K562 (cell line): ENCODE data around the gene TBC1D5. TPM values are rescaled to one million over a fixed set of nuclear protein-coding genes. Genes with fewer than 3 reads are reported as not detected.

Source experiments
- ATAC-seq: fragments of 200-7000 bp; cut with Tn5 transposase; 3 replicates; pipeline ENCODE4 v1.9.1; 2020; ENCODE audit warnings: moderate library complexity
- BruUV-seq: library from RNA; stranded (reverse); fragments of 400-500 nt; replicated peaks from 2 replicates; lab custom pipeline; 2021; lab: Mats Ljungman, UMichigan
- CTCF ChIA-PET: fragments of 300-600 bp; formaldehyde crosslinking; extraction: SDS; loops from one replicate; lab custom pipeline; 2021; ENCODE audit warnings: low intra/inter-chr PET ratio; lab: Yijun Ruan, JAX
- POLR2A ChIA-PET: fragments of 300-600, 350-650 bp; sonication (Branson Sonifier 250); formaldehyde crosslinking; extraction: SDS; loops from one replicate; lab custom pipeline; 2021; ENCODE audit warnings: antibody characterized with exemption, inconsistent platforms; lab: Yijun Ruan, JAX
- DNase-seq, 4 experiments: peaks; one replicate each; pipeline versions ENCODE4 v3.0.0 to v3.0.0-alpha.2; 2011 to 2018; ENCODE audit warnings: low spot score in 3 of 4, mixed read lengths in 3 of 4; ENCODE audit errors: extremely low read depth in 1 of 4
- FAIRE-seq: peaks from 2 replicates; lab custom pipeline; 2011; peaks lifted over from hg19 to GRCh38; lab: Jason Lieb, UNC
- H2AFZ ChIP-seq: 2 replicates; pipeline ENCODE4 v1.6.0; 2011; ENCODE audit warnings: low read depth, low read length, control low read depth, inconsistent platforms
- H3K27ac ChIP-seq: fragments of 200-600 bp; 3 replicates; pipeline ENCODE4 v1.8.0; 2011; ENCODE audit warnings: low read depth, mild to moderate bottlenecking, control low read depth, inconsistent platforms, low read length, moderate library complexity, mixed read lengths; ENCODE audit errors: extremely low read depth
- H3K27me3 ChIP-seq, 2 experiments: fragments of 300-600 bp in 1 of 2; 2 replicates in 1 of 2; 3 replicates in 1 of 2; pipeline versions ENCODE4 v1.6.0 to v1.8.0; 2011; ENCODE audit warnings: inconsistent platforms in 2 of 2, low read length in 2 of 2, mild to moderate bottlenecking in 1 of 2, mixed read lengths in 1 of 2, moderate library complexity in 1 of 2; ENCODE audit not compliant: control insufficient read depth in 2 of 2, insufficient read depth in 2 of 2
- H3K36me3 ChIP-seq: fragments of 300-600 bp; 3 replicates; pipeline ENCODE4 v1.8.0; 2011; ENCODE audit warnings: mild to moderate bottlenecking, low read length, inconsistent platforms; ENCODE audit not compliant: control insufficient read depth, insufficient read depth
- H3K4me1 ChIP-seq, 2 experiments: fragments of 200-600 bp in 1 of 2; replicated peaks in 1 of 2; 2 replicates in 1 of 2; 3 replicates in 1 of 2; pipeline versions ENCODE4 v1.5.1 to v1.8.0; 2011; ENCODE audit warnings: inconsistent platforms in 2 of 2, low read length in 2 of 2, mild to moderate bottlenecking in 1 of 2, mixed read lengths in 1 of 2, moderate library complexity in 1 of 2; ENCODE audit not compliant: control insufficient read depth in 2 of 2, insufficient read depth in 2 of 2
- H3K4me2 ChIP-seq: 2 replicates; pipeline ENCODE4 v1.6.1; 2011; ENCODE audit warnings: low read length, control low read depth, inconsistent platforms, mixed read lengths; ENCODE audit not compliant: insufficient read depth
- H3K4me3 ChIP-seq: fragments of 200-600 bp; sonication (generic), shearing (Covaris generic); 2 replicates; pipeline ENCODE4 v1.5.1; 2016; ENCODE audit warnings: control low read depth, inconsistent platforms
- H3K79me2 ChIP-seq: fragments of 200-600 bp; 3 replicates; pipeline ENCODE4 v1.8.0; 2011; ENCODE audit warnings: low read length, inconsistent platforms; ENCODE audit not compliant: control insufficient read depth, insufficient read depth
- H3K9ac ChIP-seq, 2 experiments: 2 replicates each; pipeline versions ENCODE4 v1.6.0 to v1.6.1; 2011; ENCODE audit warnings: low read depth in 2 of 2, low read length in 2 of 2, control low read depth in 1 of 2, inconsistent platforms in 1 of 2, mild to moderate bottlenecking in 1 of 2, mixed read lengths in 1 of 2; ENCODE audit not compliant: insufficient read depth in 1 of 2
- H3K9me1 ChIP-seq: one replicate; pipeline ENCODE4 v1.6.0; 2011; ENCODE audit warnings: inconsistent platforms, mild to moderate bottlenecking, low read length, moderate library complexity; ENCODE audit not compliant: control insufficient read depth, insufficient read depth
- H3K9me3 ChIP-seq: replicated peaks from 2 replicates; pipeline ENCODE4 v1.5.1; 2011; ENCODE audit warnings: low read depth, low read length, inconsistent platforms; ENCODE audit not compliant: control insufficient read depth, insufficient read depth
- H4K20me1 ChIP-seq: replicated peaks from 2 replicates; pipeline ENCODE4 v1.6.1; 2011; ENCODE audit warnings: low read length, inconsistent platforms, mixed read lengths; ENCODE audit not compliant: control insufficient read depth, insufficient read depth
- CREB1 ChIP-seq, 2 experiments: sonication (generic) in 1 of 2; formaldehyde crosslinking in 1 of 2; IDR thresholded peaks; 2 replicates each; pipeline versions ENCODE4 v1.6.1 to v1.8.0; 2012 to 2022; ENCODE audit warnings: inconsistent platforms in 1 of 2, mild to moderate bottlenecking in 1 of 2, missing genetic modification reagents in 1 of 2, moderate library complexity in 1 of 2
- FIP1L1 ChIP-seq: fragments of 200-400 bp; formaldehyde crosslinking; IDR thresholded peaks from 2 replicates; pipeline ENCODE4 v1.6.1; 2018; ENCODE audit warnings: mild to moderate bottlenecking, low read depth, low read length; ENCODE audit not compliant: poor library complexity, severe bottlenecking
- HDGF ChIP-seq: fragments of 450-650 bp; IDR thresholded peaks from 2 replicates; pipeline ENCODE4 v1.6.1; 2016
- ILF3 ChIP-seq: fragments of 450-650 bp; IDR thresholded peaks from 2 replicates; pipeline ENCODE4 v1.6.1; 2018; ENCODE audit warnings: antibody characterized with exemption, mild to moderate bottlenecking, moderate library complexity, borderline replicate concordance
- KLF10 ChIP-seq: fragments of 250-450 bp; sonication (Bioruptor Pico); IDR thresholded peaks from 2 replicates; pipeline ENCODE4 v1.6.1; 2021; ENCODE audit warnings: matching md5 sums
- MAFK ChIP-seq: IDR thresholded peaks from 2 replicates; pipeline ENCODE4 v1.6.1; 2011; ENCODE audit warnings: low read length, improper control_type of control experiment
- MLX ChIP-seq, 2 experiments: fragments of 450-650 bp in 1 of 2; sonication (generic) in 1 of 2; formaldehyde crosslinking; conservative IDR thresholded peaks; 2 replicates each; pipeline versions ENCODE4 v1.4.0 to v1.8.1; 2020 to 2022; ENCODE audit warnings: mild to moderate bottlenecking in 1 of 2, missing genetic modification reagents in 1 of 2
- MXI1 ChIP-seq: IDR thresholded peaks from 2 replicates; pipeline ENCODE4 v1.6.1; 2011; ENCODE audit warnings: low read depth, mild to moderate bottlenecking, improper control_type of control experiment, low read length
- SLC30A9 ChIP-seq: fragments of 250-450 bp; sonication (Bioruptor Pico); IDR thresholded peaks from 2 replicates; pipeline ENCODE4 v1.8.0; 2022; ENCODE audit warnings: mild to moderate bottlenecking, moderate library complexity
- SPI1 ChIP-seq: IDR thresholded peaks from 2 replicates; pipeline ENCODE4 v1.6.1; 2011; ENCODE audit warnings: low read depth, low read length, control low read depth, borderline replicate concordance
- ZNF121 ChIP-seq: sonication (generic); formaldehyde crosslinking; conservative IDR thresholded peaks from 2 replicates; pipeline ENCODE4 v1.8.0; 2022; ENCODE audit warnings: missing genetic modification reagents
- ZNF124 ChIP-seq: sonication (generic); formaldehyde crosslinking; IDR thresholded peaks from 2 replicates; pipeline ENCODE4 v1.8.1; 2022; ENCODE audit warnings: missing genetic modification reagents
- WGBS: fragments of 100-300 bp; shearing (Covaris generic); methylation state at CpG from one replicate; pipeline ENCODE4 v1.1.6; 2016; ENCODE audit warnings: low coverage, mixed read lengths; ENCODE audit not compliant: insufficient coverage; ENCODE audit errors: missing lambda C conversion rate; 5-methylcytosine and 5-hydroxymethylcytosine counted together
- in situ Hi-C: fragments of 300-500 bp; cut with MboI; formaldehyde crosslinking; loops from 4 replicates; pipeline ENCODE4 v1.15.0; 2018; ENCODE audit warnings: inconsistent platforms, mixed read lengths
- intact Hi-C: fragments of 100-400 bp; cut with micrococcal nuclease; formaldehyde crosslinking; loops from 2 replicates; pipeline ENCODE4 v1.14.2; 2022
- polyA plus RNA-seq, 8 experiments: library from polyadenylated mRNA; depleted of rRNA in 4 of 8; stranded (reverse) in 5 of 8; unstranded in 3 of 8; fragments of >200 nt; fragmentation: Nextera tagmentation in 2 of 8; fragmentation: Illumina TruSeq in 1 of 8; extraction: Ambion mirVana in 2 of 8; extraction: Trizol in 1 of 8; gene quantifications; 2 replicates each; pipeline versions ENCODE4 v1.2.1 to v1.2.3, GENCODE V29; 2011 to 2014; ENCODE audit warnings: inconsistent platforms in 1 of 8, missing spikeins in 1 of 8
- total RNA-seq, 7 experiments: library from RNA; depleted of rRNA in 6 of 7; stranded (reverse); fragments of >200 nt in 6 of 7; fragmentation: Illumina TruSeq in 2 of 7; extraction: Trizol in 2 of 7; gene quantifications; 2 replicates each; pipeline versions ENCODE4 v1.2.1 to v1.2.3, GENCODE V29; 2011 to 2021; ENCODE audit warnings: low replicate concordance in 1 of 7

Gene TBC1D5
- total and polyA plus RNA-seq, 9 of the 15 experiments (the other 6 are each of a cell fraction or from before 2014, with no cell fraction given) = 2.9 to 38.1 (median 25.6) TPM

- in situ Hi-C loops = no loop called here
- TF ChIP-seq MAFK = no peak
- no peak for TF ChIP-seq CREB1 (IDR thresholded peaks at IDR 0.05)
- TF ChIP-seq CREB1 (CRISPR knock-in tag; IDR thresholded peaks at IDR 0.05) = no peak
- no peak for TF ChIP-seq KLF10 (CRISPR knock-in tag)
- TF ChIP-seq ILF3 = no peak
- no peak for TF ChIP-seq HDGF
- TF ChIP-seq SLC30A9 = no peak
- no peak for TF ChIP-seq ZNF124 (CRISPR knock-in tag)
- TF ChIP-seq ZNF121 (CRISPR knock-in tag) = no peak
- TF ChIP-seq SPI1 = no peak
- no peak for TF ChIP-seq MXI1
- no peak for TF ChIP-seq MLX (CRISPR knock-in tag; conservative IDR thresholded peaks at IDR 0.05)
- TF ChIP-seq FIP1L1 = no peak
- POLR2A ChIA-PET = interaction anchor here (0.6 to 1.3 kb wide), 2 partner anchors 12 to 41 kb away, joined by 3 to 4 read pairs; no protein-coding TSS in a partner anchor
- H3K9me1 ChIP-seq = no peaks in the 10 kb centered on the region
- no peak overlapping the region for H3K4me2 ChIP-seq
- CTCF ChIA-PET = no interaction called here
- 53% methylated on average over 9 of the region's 9 CpGs for WGBS
- intact Hi-C loops = no loop called here
- ATAC-seq (no peak), DNase-seq (no peak), FAIRE-seq (no peak)
- no peak overlapping the region for H3K9ac ChIP-seq
- no peaks in the 10 kb centered on the region for H3K36me3 ChIP-seq
- H3K27me3 ChIP-seq = no peaks in the 10 kb centered on the region
- no peaks in the 10 kb centered on the region for H3K9me3 ChIP-seq
- no peak overlapping the region for H3K27ac ChIP-seq
- peaks cover 0 to 15% of the 10 kb centered on the region in 2 experiments; a peak in 3 of 5 replicates for H3K4me1 ChIP-seq
- H4K20me1 ChIP-seq = no peaks in the 10 kb centered on the region
- BruUV-seq = no TSS peak
- H3K4me3 ChIP-seq = no peak overlapping the region
- H3K79me2 ChIP-seq = no peaks in the 10 kb centered on the region
- peak overlapping the region; percentile 51 for H2AFZ ChIP-seq
Observed at GRCh38 chr3:17765819-17766472, 23.5 kb upstream of the TBC1D5 start.
